ENCODE data around the gene AAMP. TPM values are rescaled to one million over a fixed set of nuclear protein-coding genes. Genes with fewer than 3 reads are reported as not detected.
A peak's percentile ranks its signal among the peaks of the same experiment; 100 is the strongest.

Gene AAMP
- total RNA-seq, 4 donors from 2014 or later: 91.8 to 151 (median 115) TPM

- Histone ChIP-seq H3K4me1 (peaks cover 0 to 42% (median 23%) of the 10 kb centered on the region in 4 donors), H3K27ac (peak within 1 kb of the TSS; percentile 96 to 100 (median 96)), H3K9me3 (no peaks in the 10 kb centered on the region), H3K4me3 (peak within 1 kb of the TSS; percentile 72 to 94 (median 92)), H3K36me3 (peaks cover 0 to 7% (median 0%) of the 10 kb centered on the region in 3 donors), H3K27me3 (no peaks in the 10 kb centered on the region)
- TF ChIP-seq POLR2A (IDR thresholded peaks at IDR 0.05) (peak; percentile 90 to 93), CTCF (IDR thresholded peaks at IDR 0.05) (peak in 4 of 6 experiments; percentile 16 to 64 (median 58))
- peak; percentile 94 to 98 (median 97) for DNase-seq
These were observed 53.1 kb downstream of the AAMP start, which contains the start of gene ARPC2 for GRCh38 chr2:218216674-218217359. TSS of gene ARPC2 (plus strand) at chr2:218217189. CDS start at chr2:218217471, 282 bp downstream.

- Histone ChIP-seq H3K27ac (peak overlapping the region; percentile 96 to 100 (median 96)), H3K4me3 (peak overlapping the region; percentile 72 to 94 (median 92)), H3K9me3 (no peaks in the 10 kb centered on the region), H3K4me1 (peaks cover 0 to 37% (median 19%) of the 10 kb centered on the region in 4 donors), H3K36me3 (peaks cover 0 to 6% (median 0%) of the 10 kb centered on the region in 3 donors), H3K27me3 (no peaks in the 10 kb centered on the region)
- DNase-seq: no peak
- TF ChIP-seq POLR2A (IDR thresholded peaks at IDR 0.05): no peak
- TF ChIP-seq CTCF (IDR thresholded peaks at IDR 0.05): no peak
These were observed 53.6 kb downstream of the AAMP start for GRCh38 chr2:218216336-218216673.

Other genes starting within 250 kb of the AAMP start
- gene RUFY4, start 200.9 kb downstream of the AAMP start, total RNA-seq: 1 to 10 TPM in 1 of 4 donors, under 1 TPM in 1, not detected in 2; 0.27 to 5.0 TPM
- gene CXCR2, start 144.1 kb downstream of the AAMP start, total RNA-seq: not detected
- gene CXCR1, start 103.2 kb downstream of the AAMP start, total RNA-seq: not detected
- 100 to 1,000 TPM; 210 to 284 (median 246) TPM for gene ARPC2, start 52.9 kb downstream of the AAMP start, total RNA-seq
- gene GPBAR1, start 9.1 kb downstream of the AAMP start, total RNA-seq: 1 to 10 TPM; 3.3 to 7.0 (median 3.9) TPM
- 100 to 1,000 TPM in 1 of 4 donors, 10 to 100 TPM in 3; 63.9 to 690 (median 70.4) TPM for gene PNKD, start 382 bp upstream of the AAMP start, total RNA-seq
- gene TMBIM1, start 22.4 kb upstream of the AAMP start, total RNA-seq: 100 to 1,000 TPM in 3 of 4 donors, 10 to 100 TPM in 1; 97.4 to 431 (median 280) TPM
- gene CATIP, start 86.7 kb upstream of the AAMP start, total RNA-seq: not detected
- 10 to 100 TPM in 2 of 4 donors, 1 to 10 TPM in 2; 2.8 to 21.5 (median 8.6) TPM for gene SLC11A1, start 112.1 kb upstream of the AAMP start, total RNA-seq
- 100 to 1,000 TPM; 105 to 207 (median 184) TPM for gene CTDSP1, start 129.7 kb upstream of the AAMP start, total RNA-seq
- gene VIL1, start 149.0 kb upstream of the AAMP start, total RNA-seq: 1,000 to 10,000 TPM in 1 of 4 donors, 100 to 1,000 TPM in 3; 189 to 1,274 (median 741) TPM

All from Peyer's patch (tissue), 4 donors.